IMR-90 (cell line): Measurements from ENCODE around the gene PITPNC1. TPM values are rescaled to one million over a fixed set of nuclear protein-coding genes. Genes with fewer than 3 reads are reported as not detected.

Source experiments
- ATAC-seq: fragments of 200-7000 bp; cut with Tn5 transposase; 2 replicates; pipeline ENCODE4 v1.9.1; 2020; ENCODE audit warnings: low read depth, mild to moderate bottlenecking, moderate library complexity
- BruUV-seq: library from RNA; stranded (reverse); fragments of 400-500 nt; replicated peaks from 2 replicates; lab custom pipeline; 2021; lab: Mats Ljungman, UMichigan
- CTCF ChIA-PET: fragments of 300-600 bp; formaldehyde crosslinking; extraction: SDS; loops from one replicate; lab custom pipeline; 2021; ENCODE audit warnings: antibody characterized with exemption; lab: Yijun Ruan, JAX
- POLR2A ChIA-PET: fragments of 300-600 bp; sonication (Branson Sonifier 250); formaldehyde crosslinking; loops from one replicate; lab custom pipeline; 2022; ENCODE audit warnings: antibody characterized with exemption; ENCODE audit not compliant: unreplicated experiment; lab: Charles Lee
- DNase-seq: peaks from one replicate; pipeline ENCODE4 v3.0.0; 2013
- H2AFZ ChIP-seq: replicated peaks from 2 replicates; pipeline ENCODE3; 2013; ENCODE audit warnings: low read length, mild to moderate bottlenecking; ENCODE audit not compliant: poor library complexity
- H2AK5ac ChIP-seq: 2 replicates; pipeline ENCODE4 v1.6.1; 2013; ENCODE audit warnings: low read depth, low read length, inconsistent platforms
- H2AK9ac ChIP-seq: replicated peaks from 2 replicates; pipeline ENCODE3; 2013; ENCODE audit warnings: mild to moderate bottlenecking, low read depth, low read length, moderate library complexity; ENCODE audit not compliant: poor library complexity
- H2BK120ac ChIP-seq: 2 replicates; pipeline ENCODE4 v1.6.1; 2013; ENCODE audit warnings: low read depth, low read length, inconsistent platforms
- H2BK15ac ChIP-seq: 3 replicates; pipeline ENCODE4 v1.6.1; 2013; ENCODE audit warnings: low read depth, low read length, inconsistent platforms
- H2BK20ac ChIP-seq: 2 replicates; pipeline ENCODE4 v1.6.1; 2013; ENCODE audit warnings: low read depth, mild to moderate bottlenecking, inconsistent platforms, low read length, moderate library complexity
- H2BK5ac ChIP-seq: 2 replicates; pipeline ENCODE4 v1.6.1; 2013; ENCODE audit warnings: mild to moderate bottlenecking, low read depth, low read length, inconsistent platforms; ENCODE audit not compliant: poor library complexity, severe bottlenecking
- H3K14ac ChIP-seq: replicated peaks from 2 replicates; pipeline ENCODE4 v1.6.1; 2013; ENCODE audit warnings: low read depth, low read length, inconsistent platforms
- H3K18ac ChIP-seq: 2 replicates; pipeline ENCODE4 v1.6.1; 2013; ENCODE audit warnings: low read depth, low read length, control low read depth
- H3K23ac ChIP-seq: 2 replicates; pipeline ENCODE4 v1.6.1; 2013; ENCODE audit warnings: low read depth, low read length, inconsistent platforms
- H3K27ac ChIP-seq: 2 replicates; pipeline ENCODE4 v1.5.1; 2013; ENCODE audit warnings: mild to moderate bottlenecking, control low read depth, low read length; ENCODE audit not compliant: insufficient read depth
- H3K27me3 ChIP-seq: 2 replicates; pipeline ENCODE4 v1.6.1; 2013; ENCODE audit warnings: low read length; ENCODE audit not compliant: control insufficient read depth, insufficient read depth
- H3K36me3 ChIP-seq: 2 replicates; pipeline ENCODE4 v1.6.1; 2013; ENCODE audit warnings: low read length, mixed read lengths; ENCODE audit not compliant: control insufficient read depth, insufficient read depth
- H3K4ac ChIP-seq: 2 replicates; pipeline ENCODE4 v1.6.1; 2013; ENCODE audit warnings: low read depth, low read length, inconsistent platforms
- H3K4me1 ChIP-seq: 2 replicates; pipeline ENCODE4 v1.6.1; 2013; ENCODE audit warnings: low read length, mixed read lengths; ENCODE audit not compliant: control insufficient read depth, insufficient read depth
- H3K4me2 ChIP-seq: 2 replicates; pipeline ENCODE4 v1.6.1; 2013; ENCODE audit warnings: low read depth, mild to moderate bottlenecking, control low read depth, low read length, moderate library complexity
- H3K4me3 ChIP-seq: 2 replicates; pipeline ENCODE4 v1.5.1; 2013; ENCODE audit warnings: low read depth, mild to moderate bottlenecking, control low read depth, low read length, moderate library complexity; ENCODE audit not compliant: insufficient read depth
- H3K56ac ChIP-seq: 2 replicates; pipeline ENCODE4 v1.6.1; 2013; ENCODE audit warnings: low read length, inconsistent platforms; ENCODE audit not compliant: insufficient read depth; ENCODE audit errors: extremely low read depth
- H3K79me1 ChIP-seq, 2 experiments: 2 replicates each; pipeline ENCODE4 v1.6.1; 2013; ENCODE audit warnings: low read length in 2 of 2, inconsistent platforms in 1 of 2, low read depth in 1 of 2
- H3K9ac ChIP-seq: 2 replicates; pipeline ENCODE4 v1.6.1; 2013; ENCODE audit warnings: low read depth, low read length, control low read depth
- H3K9me1 ChIP-seq: 2 replicates; pipeline ENCODE4 v1.6.1; 2013; ENCODE audit warnings: low read length, inconsistent platforms; ENCODE audit not compliant: insufficient read depth
- H3K9me3 ChIP-seq: 2 replicates; pipeline ENCODE4 v1.6.1; 2013; ENCODE audit warnings: low read length; ENCODE audit not compliant: control insufficient read depth, insufficient read depth
- H4K20me1 ChIP-seq: 2 replicates; pipeline ENCODE4 v1.6.1; 2013; ENCODE audit warnings: low read length, inconsistent platforms; ENCODE audit not compliant: insufficient read depth
- H4K5ac ChIP-seq: 2 replicates; pipeline ENCODE4 v1.6.1; 2013; ENCODE audit warnings: mild to moderate bottlenecking, low read depth, low read length, control low read depth
- H4K8ac ChIP-seq, 2 experiments: 2 replicates each; pipeline ENCODE4 v1.6.1; 2013; ENCODE audit warnings: low read depth in 2 of 2, low read length in 2 of 2, control low read depth in 1 of 2, inconsistent platforms in 1 of 2
- H4K91ac ChIP-seq: 2 replicates; pipeline ENCODE4 v1.6.1; 2013; ENCODE audit warnings: low read depth, low read length, inconsistent platforms; ENCODE audit not compliant: insufficient read depth
- CHD1 ChIP-seq: IDR thresholded peaks from 2 replicates; pipeline ENCODE4 v1.6.1; 2012; ENCODE audit warnings: low read depth, low read length, improper control_type of control experiment
- MAFK ChIP-seq: IDR thresholded peaks from 2 replicates; pipeline ENCODE4 v1.6.1; 2012; ENCODE audit warnings: low read depth, low read length, improper control_type of control experiment
- MAZ ChIP-seq: IDR thresholded peaks from 2 replicates; pipeline ENCODE4 v1.6.1; 2012; ENCODE audit warnings: low read depth, mild to moderate bottlenecking, low read length, improper control_type of control experiment, moderate library complexity, borderline replicate concordance
- MXI1 ChIP-seq: IDR thresholded peaks from 2 replicates; pipeline ENCODE4 v1.6.1; 2012; ENCODE audit warnings: low read depth, mild to moderate bottlenecking, low read length, moderate library complexity, borderline replicate concordance
- RAD21 ChIP-seq: IDR thresholded peaks from 2 replicates; pipeline ENCODE4 v1.6.1; 2012; ENCODE audit warnings: low read length, improper control_type of control experiment
- RCOR1 ChIP-seq: IDR thresholded peaks from 2 replicates; pipeline ENCODE4 v1.6.1; 2012; ENCODE audit warnings: mild to moderate bottlenecking, low read length, improper control_type of control experiment; ENCODE audit not compliant: insufficient replicate concordance
- RFX5 ChIP-seq: IDR thresholded peaks from 2 replicates; pipeline ENCODE4 v1.8.0; 2012; ENCODE audit warnings: low read depth, mild to moderate bottlenecking, low read length, moderate library complexity
- WGBS, 2 experiments: methylation state at CpG; one replicate each; pipeline versions ENCODE4 v1.1.5 to v1.1.7; 2013; ENCODE audit warnings: missing lambda C conversion rate in 2 of 2; ENCODE audit not compliant: insufficient read length in 1 of 2; ENCODE audit errors: extremely low coverage in 2 of 2; 5-methylcytosine and 5-hydroxymethylcytosine counted together
- dilution Hi-C: fragments of 300-500 bp; cut with HindIII; formaldehyde crosslinking; loops from one replicate; pipeline ENCODE4 v1.14.3; 2018; ENCODE audit warnings: low sequenced_read_pairs; ENCODE audit not compliant: unreplicated experiment
- in situ Hi-C: fragments of 300-500 bp; cut with MboI; formaldehyde crosslinking; loops from 3 replicates; pipeline ENCODE4 v1.14.3; 2019; ENCODE audit warnings: low sequenced_read_pairs, inconsistent platforms, mixed read lengths
- intact Hi-C: fragments of 100-400 bp; cut with micrococcal nuclease; formaldehyde crosslinking; loops from 2 replicates; pipeline ENCODE4 v1.10.0; 2022
- polyA plus RNA-seq, 3 experiments: library from polyadenylated mRNA; depleted of rRNA; stranded (reverse); fragments of >200 nt; gene quantifications; 2 replicates each; pipeline ENCODE4 v1.2.3, GENCODE V29; 2012; ENCODE audit warnings: low replicate concordance in 1 of 3
- total RNA-seq: library from RNA; depleted of rRNA; stranded (reverse); fragments of >200 nt; gene quantifications from 2 replicates; pipeline ENCODE4 v1.2.3, GENCODE V29; 2012
- TF ChIP-seq, protein P1 (sequence below): fragments of 150-350 bp; IDR thresholded peaks from 2 replicates; pipeline ENCODE4 v1.6.1; 2016; ENCODE audit warnings: low read depth, mild to moderate bottlenecking, low read length, moderate library complexity, borderline replicate concordance

Gene PITPNC1
- total and polyA plus RNA-seq, 2 of the 4 experiments (the other 2 are of a cell fraction): 4.1 TPM

DNA sequence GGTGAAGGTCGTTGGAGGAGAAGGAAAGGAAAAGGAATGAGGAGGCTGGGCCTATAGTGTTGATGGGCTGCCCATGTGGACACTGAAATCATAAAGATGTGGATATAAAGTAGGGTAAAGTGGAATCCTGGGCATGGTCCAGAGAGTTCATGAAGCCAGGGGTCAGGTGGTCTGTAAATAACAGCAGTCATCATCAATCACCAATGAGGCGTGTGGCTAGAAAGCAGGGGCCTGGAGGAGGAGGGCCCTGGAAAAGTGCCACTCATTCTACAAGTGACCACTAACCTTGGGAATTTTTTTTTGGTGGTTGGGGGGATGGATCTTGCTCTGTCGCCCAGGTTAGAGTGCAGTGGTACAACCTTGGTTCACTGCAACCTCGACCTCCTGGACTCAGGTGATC is 225.4 kb downstream of the PITPNC1 start:
- no peak overlapping the region for H2BK20ac ChIP-seq
- dilution Hi-C loops: no loop called here
- H3K4me2 ChIP-seq: no peak overlapping the region
- H3K9ac ChIP-seq: no peak overlapping the region
- H2BK15ac ChIP-seq: no peak overlapping the region
- no peak overlapping the region for H3K4me3 ChIP-seq
- no peaks in the 10 kb centered on the region; a peak in 1 of 4 replicates for H3K79me1 ChIP-seq
- H4K5ac ChIP-seq: no peak overlapping the region
- H3K27ac ChIP-seq: no peak overlapping the region
- no peak overlapping the region for H2AK5ac ChIP-seq
- H3K36me3 ChIP-seq: no peaks in the 10 kb centered on the region
- POLR2A ChIA-PET: no interaction called here
- H4K91ac ChIP-seq: no peak overlapping the region
- H4K20me1 ChIP-seq: no peaks in the 10 kb centered on the region
- WGBS, 2 experiments: no CpG with 5 or more reads among the region's 4 CpGs
- no peaks in the 10 kb centered on the region for H3K27me3 ChIP-seq
- no peak overlapping the region for H2BK120ac ChIP-seq
- ATAC-seq: no peak
- no peak overlapping the region for H3K56ac ChIP-seq
- no peak overlapping the region for H3K18ac ChIP-seq
- H3K9me1 ChIP-seq: no peaks in the 10 kb centered on the region
- no peak overlapping the region for H3K14ac ChIP-seq
- no peak for DNase-seq
- intact Hi-C loops: no loop called here
- CTCF ChIA-PET: no interaction called here
- no peak overlapping the region for H3K23ac ChIP-seq
- TF ChIP-seq, protein P1, sequence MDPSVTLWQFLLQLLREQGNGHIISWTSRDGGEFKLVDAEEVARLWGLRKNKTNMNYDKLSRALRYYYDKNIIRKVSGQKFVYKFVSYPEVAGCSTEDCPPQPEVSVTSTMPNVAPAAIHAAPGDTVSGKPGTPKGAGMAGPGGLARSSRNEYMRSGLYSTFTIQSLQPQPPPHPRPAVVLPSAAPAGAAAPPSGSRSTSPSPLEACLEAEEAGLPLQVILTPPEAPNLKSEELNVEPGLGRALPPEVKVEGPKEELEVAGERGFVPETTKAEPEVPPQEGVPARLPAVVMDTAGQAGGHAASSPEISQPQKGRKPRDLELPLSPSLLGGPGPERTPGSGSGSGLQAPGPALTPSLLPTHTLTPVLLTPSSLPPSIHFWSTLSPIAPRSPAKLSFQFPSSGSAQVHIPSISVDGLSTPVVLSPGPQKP: no peak
- TF ChIP-seq CHD1 (no peak), MXI1 (no peak), RAD21 (no peak), MAFK (no peak), RCOR1 (no peak), RFX5 (no peak), MAZ (no peak)
- no peak overlapping the region for H2AK9ac ChIP-seq
- in situ Hi-C loops: loop anchor here (10.0 kb wide), 1 partner anchor 218 kb away; no protein-coding TSS in a partner anchor
- no peak overlapping the region for H2AFZ ChIP-seq
- H3K9me3 ChIP-seq: no peaks in the 10 kb centered on the region
- no TSS peak for BruUV-seq
- H4K8ac ChIP-seq: no peak overlapping the region
- no peaks in the 10 kb centered on the region for H3K4me1 ChIP-seq
- H2BK5ac ChIP-seq: no peak overlapping the region
- no peak overlapping the region for H3K4ac ChIP-seq
